Stimulated activated CD8-positive, alpha-beta memory T cell treated with anti-CD3 and anti-CD28 coated beads, Interleukin-4, amount 100 ng/mL, for 24 hours (primary cell): ENCODE results near the gene CYP2D6.
"Not testable (repeated sequence)": the region's sequence is repeated elsewhere in the genome, so short reads cannot be mapped to it uniquely, and the experiment has no call there.

ENCODE experiments used
- DNase-seq: peaks from one replicate; pipeline ENCODE4 v3.0.0-alpha.2; 2020; ENCODE audit warnings: low read depth

CYP2D6 gene

GRCh38 chr22:42130639-42131431, at the start of gene CYP2D6:
Gene CYP2D6 (minus strand): TSS chr22:42130810. CDS start chr22:42130791, 19 bp downstream.
- not testable (repeated sequence) for DNase-seq

- no peak for DNase-seq
These were observed 49.0 kb upstream of the CYP2D6 start for GRCh38 chr22:42179616-42180015.

GRCh38 chr22:42178910-42179519, 48.4 kb upstream of the CYP2D6 start:
- DNase-seq = no peak

GRCh38 chr22:42177891-42178336, 47.3 kb upstream of the CYP2D6 start:
- DNase-seq = no peak

GRCh38 chr22:42176255-42176915, 45.8 kb upstream of the CYP2D6 start:
- DNase-seq = no peak

- no peak for DNase-seq
These were observed 43.5 kb upstream of the CYP2D6 start for GRCh38 chr22:42174062-42174461.

GRCh38 chr22:42173183-42173926, 42.7 kb upstream of the CYP2D6 start:
- no peak for DNase-seq

- DNase-seq = no peak
These were observed 42.2 kb upstream of the CYP2D6 start for GRCh38 chr22:42172773-42173172.

- DNase-seq = no peak
These were observed 41.5 kb upstream of the CYP2D6 start for GRCh38 chr22:42171946-42172719.

GRCh38 chr22:42171417-42171816, 40.8 kb upstream of the CYP2D6 start:
- DNase-seq = no peak

- no peak for DNase-seq
These were observed 40.3 kb upstream of the CYP2D6 start for GRCh38 chr22:42170946-42171345.

GRCh38 chr22:42169055-42169469, 38.5 kb upstream of the CYP2D6 start:
- peak; percentile 51 for DNase-seq

GRCh38 chr22:42168476-42168875, 37.9 kb upstream of the CYP2D6 start:
- DNase-seq = no peak

GRCh38 chr22:42167066-42167465, 36.5 kb upstream of the CYP2D6 start:
- DNase-seq = no peak

GRCh38 chr22:42164901-42165300, 34.3 kb upstream of the CYP2D6 start:
- no peak for DNase-seq

GRCh38 chr22:42163515-42163914, 32.9 kb upstream of the CYP2D6 start:
- DNase-seq = no peak

- no peak for DNase-seq
These were observed 32.3 kb upstream of the CYP2D6 start for GRCh38 chr22:42162728-42163489.

GRCh38 chr22:42160830-42161696, 30.5 kb upstream of the CYP2D6 start:
- no peak for DNase-seq

GRCh38 chr22:42160251-42160650, 29.6 kb upstream of the CYP2D6 start:
- DNase-seq = no peak
